Neural progenitor cell (in vitro differentiated cells): ENCODE measurements around the gene RFX3.

Experiments used
- EZH2 ChIP-seq: fragments of 200-600 bp; sonication (generic); IDR thresholded peaks from 2 replicates; pipeline ENCODE4 v1.6.1; 2017; ENCODE audit warnings: antibody characterized with exemption, mild to moderate bottlenecking, moderate library complexity
- TF ChIP-seq, protein P1 (sequence below): fragments of 200-600 bp; sonication (generic); IDR thresholded peaks from 2 replicates; pipeline ENCODE4 v1.5.1; 2017; ENCODE audit warnings: antibody characterized with exemption, mild to moderate bottlenecking

DNA sequence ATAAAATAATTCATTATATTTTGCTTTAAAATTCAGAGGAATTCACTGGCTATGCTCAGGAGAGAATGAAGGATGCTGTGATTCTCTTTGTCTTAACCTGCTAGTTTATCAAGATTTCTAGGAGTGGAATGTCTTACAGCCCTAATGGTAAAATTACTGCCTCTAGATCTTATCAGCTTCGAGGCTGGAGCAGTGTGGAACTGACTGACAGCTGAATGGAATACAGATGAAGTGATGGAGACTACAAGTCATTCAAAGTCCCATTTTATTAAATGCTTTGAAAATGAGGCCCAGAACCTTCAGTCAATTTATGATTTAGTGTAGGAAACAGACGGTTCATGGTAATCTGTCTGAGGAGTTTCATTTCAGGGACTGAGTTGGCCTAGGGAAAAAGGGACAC lies 202.1 kb downstream of the RFX3 start:
- TF ChIP-seq, protein P1, sequence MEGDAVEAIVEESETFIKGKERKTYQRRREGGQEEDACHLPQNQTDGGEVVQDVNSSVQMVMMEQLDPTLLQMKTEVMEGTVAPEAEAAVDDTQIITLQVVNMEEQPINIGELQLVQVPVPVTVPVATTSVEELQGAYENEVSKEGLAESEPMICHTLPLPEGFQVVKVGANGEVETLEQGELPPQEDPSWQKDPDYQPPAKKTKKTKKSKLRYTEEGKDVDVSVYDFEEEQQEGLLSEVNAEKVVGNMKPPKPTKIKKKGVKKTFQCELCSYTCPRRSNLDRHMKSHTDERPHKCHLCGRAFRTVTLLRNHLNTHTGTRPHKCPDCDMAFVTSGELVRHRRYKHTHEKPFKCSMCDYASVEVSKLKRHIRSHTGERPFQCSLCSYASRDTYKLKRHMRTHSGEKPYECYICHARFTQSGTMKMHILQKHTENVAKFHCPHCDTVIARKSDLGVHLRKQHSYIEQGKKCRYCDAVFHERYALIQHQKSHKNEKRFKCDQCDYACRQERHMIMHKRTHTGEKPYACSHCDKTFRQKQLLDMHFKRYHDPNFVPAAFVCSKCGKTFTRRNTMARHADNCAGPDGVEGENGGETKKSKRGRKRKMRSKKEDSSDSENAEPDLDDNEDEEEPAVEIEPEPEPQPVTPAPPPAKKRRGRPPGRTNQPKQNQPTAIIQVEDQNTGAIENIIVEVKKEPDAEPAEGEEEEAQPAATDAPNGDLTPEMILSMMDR, result no peak
- TF ChIP-seq EZH2, result no peak
